PC-3 (cell line): Measurements from ENCODE around the gene KLHL14. TPM values are rescaled to one million over a fixed set of nuclear protein-coding genes. Genes with fewer than 3 reads are reported as not detected.

Experiments
- ATAC-seq: fragments of 200-7000 bp; cut with Tn5 transposase; 2 replicates; pipeline ENCODE4 v1.9.1; 2020; ENCODE audit warnings: mild to moderate bottlenecking, moderate library complexity
- BruUV-seq: library from RNA; stranded (reverse); fragments of 400-500 nt; replicated peaks from 2 replicates; lab custom pipeline; 2021; lab: Mats Ljungman, UMichigan
- CTCF ChIA-PET: fragments of 300-600 bp; sonication (Branson Sonifier 250); formaldehyde crosslinking; loops from one replicate; lab custom pipeline; 2022; ENCODE audit warnings: antibody characterized with exemption; lab: Charles Lee
- POLR2A ChIA-PET: fragments of 300-600 bp; sonication (Branson Sonifier 250); formaldehyde crosslinking; loops from one replicate; lab custom pipeline; 2022; ENCODE audit warnings: antibody characterized with exemption; ENCODE audit not compliant: unreplicated experiment; lab: Charles Lee
- DNase-seq: peaks from one replicate; pipeline ENCODE4 v3.0.0-alpha.2; 2015
- H2AFZ ChIP-seq: fragments of 300-600 bp; sonication (generic); 2 replicates; pipeline ENCODE4 v1.6.0; 2016; ENCODE audit warnings: antibody characterized with exemption, low read length
- H3F3A ChIP-seq: fragments of 300-600 bp; sonication (generic); one replicate; pipeline ENCODE4 v1.6.0; 2017; ENCODE audit warnings: antibody characterized with exemption, low read length, control low read depth, mild to moderate bottlenecking; ENCODE audit not compliant: unreplicated experiment
- H3K27ac ChIP-seq: fragments of 300-600 bp; sonication (generic); 2 replicates; pipeline ENCODE4 v1.5.1; 2016; ENCODE audit warnings: mild to moderate bottlenecking, low read length
- H3K27me3 ChIP-seq: fragments of 300-600 bp; sonication (generic); 2 replicates; pipeline ENCODE4 v1.6.1; 2016; ENCODE audit warnings: low read length, mixed read lengths
- H3K36me3 ChIP-seq: fragments of 300-600 bp; sonication (generic); 2 replicates; pipeline ENCODE4 v1.6.1; 2016; ENCODE audit warnings: low read depth, mixed run types, low read length, mixed read lengths
- H3K4me1 ChIP-seq: fragments of 300-600 bp; sonication (generic); 2 replicates; pipeline ENCODE4 v1.5.1; 2016; ENCODE audit warnings: low read length; ENCODE audit not compliant: insufficient read depth
- H3K4me2 ChIP-seq: fragments of 300-600 bp; sonication (generic); 2 replicates; pipeline ENCODE4 v1.6.0; 2016; ENCODE audit warnings: low read length
- H3K4me3 ChIP-seq: fragments of 300-600 bp; sonication (generic); 2 replicates; pipeline ENCODE4 v1.5.1; 2016; ENCODE audit warnings: mild to moderate bottlenecking, low read length, mixed read lengths
- H3K79me2 ChIP-seq: fragments of 300-600 bp; sonication (generic); 2 replicates; pipeline ENCODE4 v1.6.1; 2017; ENCODE audit warnings: low read length, mixed read lengths
- H3K9ac ChIP-seq: fragments of 300-600 bp; sonication (generic); 2 replicates; pipeline ENCODE4 v1.6.0; 2016; ENCODE audit warnings: mild to moderate bottlenecking, low read length
- H3K9me2 ChIP-seq: fragments of 300-600 bp; sonication (generic); replicated peaks from 2 replicates; pipeline ENCODE4 v1.6.1; 2016; ENCODE audit warnings: mixed run types, low read length, mixed read lengths
- H3K9me3 ChIP-seq: fragments of 300-600 bp; sonication (generic); 2 replicates; pipeline ENCODE4 v1.6.1; 2016; ENCODE audit warnings: low read length, mixed read lengths
- H4K20me1 ChIP-seq: fragments of 300-600 bp; sonication (generic); 2 replicates; pipeline ENCODE4 v1.6.1; 2016; ENCODE audit warnings: low read length, mixed read lengths
- CTCF ChIP-seq: fragments of 300-600 bp; sonication (generic); conservative IDR thresholded peaks from 2 replicates; pipeline ENCODE4 v1.5.1; 2017; ENCODE audit warnings: antibody characterized with exemption, low read depth, mild to moderate bottlenecking, low read length
- EZH2 ChIP-seq: fragments of 300-600 bp; sonication (generic); IDR thresholded peaks from one replicate; pipeline ENCODE4 v1.6.1; 2017; ENCODE audit warnings: antibody characterized with exemption, mild to moderate bottlenecking, low read length; ENCODE audit not compliant: unreplicated experiment
- EZH2phosphoT487 ChIP-seq: fragments of 300-600 bp; sonication (generic); IDR thresholded peaks from 2 replicates; pipeline ENCODE4 v1.6.1; 2018; ENCODE audit warnings: mild to moderate bottlenecking, antibody characterized with exemption, low read length, borderline replicate concordance
- intact Hi-C: fragments of 100-400 bp; cut with micrococcal nuclease; formaldehyde crosslinking; loops from 2 replicates; pipeline ENCODE4 v1.9.0; 2023
- total RNA-seq: library from RNA; depleted of rRNA; stranded (reverse); fragments of >200 nt; gene quantifications from 2 replicates; pipeline ENCODE4 v1.2.3, GENCODE V29; 2014

KLHL14 gene
- total RNA-seq, 1 experiment from 2014 or later, result not detected

- ChIA-PET POLR2A (no interaction called here), CTCF (no interaction called here)
- H3K79me2 ChIP-seq, result no peaks in the 10 kb centered on the region
- DNase-seq (no peak), ATAC-seq (no peak)
- H2AFZ ChIP-seq, result no peak overlapping the region
- H3K4me3 ChIP-seq, result no peak overlapping the region
- H3K27me3 ChIP-seq, result peaks cover 8% of the 10 kb centered on the region; the same call in 1 of the 2 replicates
- no peak overlapping the region for H3K9ac ChIP-seq
- H3K4me2 ChIP-seq, result no peak overlapping the region
- H3K36me3 ChIP-seq, result no peaks in the 10 kb centered on the region
- no peak for TF ChIP-seq EZH2phosphoT487
- no peak for TF ChIP-seq CTCF
- no peak for TF ChIP-seq EZH2
- H3K9me3 ChIP-seq, result no peaks in the 10 kb centered on the region
- no peaks in the 10 kb centered on the region for H3F3A ChIP-seq
- H4K20me1 ChIP-seq, result no peaks in the 10 kb centered on the region
- no peaks in the 10 kb centered on the region for H3K4me1 ChIP-seq
- intact Hi-C loops, result no loop called here
- no peak overlapping the region for H3K27ac ChIP-seq
- BruUV-seq, result no TSS peak
- no peaks in the 10 kb centered on the region for H3K9me2 ChIP-seq
Measured at GRCh38 chr18:32770666-32771168, 2.1 kb downstream of the KLHL14 start.

- Histone ChIP-seq H2AFZ (no peak overlapping the region), H3K4me1 (no peaks in the 10 kb centered on the region), H3K4me3 (no peak overlapping the region), H3K9me3 (no peaks in the 10 kb centered on the region), H3K27me3 (peaks cover 8% of the 10 kb centered on the region; the same call in 1 of the 2 replicates), H3F3A (no peaks in the 10 kb centered on the region), H3K9ac (no peak overlapping the region), H3K4me2 (no peak overlapping the region), H3K27ac (no peak overlapping the region), H3K79me2 (no peaks in the 10 kb centered on the region), H4K20me1 (no peaks in the 10 kb centered on the region), H3K9me2 (no peaks in the 10 kb centered on the region), H3K36me3 (no peaks in the 10 kb centered on the region)
- no peak for ATAC-seq
- CTCF ChIA-PET, result no interaction called here
- POLR2A ChIA-PET, result no interaction called here
- no TSS peak for BruUV-seq
- TF ChIP-seq EZH2 (no peak), CTCF (no peak), EZH2phosphoT487 (no peak)
- intact Hi-C loops, result no loop called here
- DNase-seq, result no peak
Measured at GRCh38 chr18:32770054-32770665, 2.7 kb downstream of the KLHL14 start.

- intact Hi-C loops, result no loop called here
- POLR2A ChIA-PET, result no interaction called here
- CTCF ChIA-PET, result no interaction called here
Measured at GRCh38 chr18:32769586-32770053, 3.2 kb downstream of the KLHL14 start.

More at GRCh38 chr18:32769586-32770053, 3.2 kb downstream of the KLHL14 start:
- DNase-seq (no peak), ATAC-seq (no peak)
- no peaks in the 10 kb centered on the region for H3K79me2 ChIP-seq
- H4K20me1 ChIP-seq, result no peaks in the 10 kb centered on the region
- H3K4me1 ChIP-seq, result no peaks in the 10 kb centered on the region
- no peaks in the 10 kb centered on the region for H3K9me3 ChIP-seq
- H3K27ac ChIP-seq, result no peak overlapping the region
- H3F3A ChIP-seq, result no peaks in the 10 kb centered on the region
- no peak overlapping the region for H3K4me2 ChIP-seq
- TF ChIP-seq EZH2 (no peak), CTCF (no peak), EZH2phosphoT487 (no peak)
- H3K27me3 ChIP-seq, result peaks cover 8% of the 10 kb centered on the region; the same call in 1 of the 2 replicates
- H2AFZ ChIP-seq, result no peak overlapping the region
- no TSS peak for BruUV-seq
- H3K9me2 ChIP-seq, result no peaks in the 10 kb centered on the region
- H3K36me3 ChIP-seq, result no peaks in the 10 kb centered on the region
- no peak overlapping the region for H3K4me3 ChIP-seq
- no peak overlapping the region for H3K9ac ChIP-seq
